Posterior cingulate gyrus (tissue), 11 donors: Measurements from ENCODE around the gene LIX1L.
A peak's percentile ranks its signal among the peaks of the same experiment; 100 is the strongest.

Experiments used
- DNase-seq, 10 donors: peaks; one replicate each; pipeline versions ENCODE4 v3.0.0 to v3.0.0-alpha.2; 2020 to 2021; ENCODE audit warnings: mixed read lengths in 3 of 10
- intact Hi-C: fragments of 100-400 bp; cut with DNase I; formaldehyde crosslinking; loops from one replicate; pipeline ENCODE4 v1.15.1; 2023

The LIX1L gene

GRCh38 chr1:145957443-145958319 lies at the start of gene LIX1L:
LIX1L (minus strand) TSS chr1:145958017; CDS start chr1:145957927, 90 bp downstream.
- intact Hi-C loops = loop anchor here (2.0 to 5.0 kb wide), 4 partner anchors 31 to 80 kb away; partner anchors contain the start of genes PEX11B and RBM8A
- DNase-seq = peak; percentile 95 to 99 (median 97)

- intact Hi-C loops = no loop called here
- DNase-seq = no peak
Measured at GRCh38 chr1:146001709-146002108, 43.9 kb upstream of the LIX1L start.

GRCh38 chr1:145999321-146000024 lies 41.7 kb upstream of the LIX1L start:
- no peak for DNase-seq
- intact Hi-C loops = no loop called here

- intact Hi-C loops = no loop called here
- DNase-seq = no peak
Measured at GRCh38 chr1:145997718-145998023, 39.9 kb upstream of the LIX1L start.

- intact Hi-C loops = no loop called here
- peak in 1 of 10 donors; percentile 25 for DNase-seq
Measured at GRCh38 chr1:145997016-145997717, 39.4 kb upstream of the LIX1L start.

- DNase-seq = peak; percentile 98 to 100 (median 100)
- intact Hi-C loops = loop anchor here (1.0 kb wide), 1 partner anchor 17 kb away; no protein-coding TSS in a partner anchor
Measured at GRCh38 chr1:145996433-145997015, 38.7 kb upstream of the LIX1L start, which contains the start of gene TXNIP. TXNIP (minus strand) TSS chr1:145996579; CDS start chr1:145996266, 313 bp downstream.

GRCh38 chr1:145995964-145996432 lies 38.2 kb upstream of the LIX1L start:
- no peak for DNase-seq
- intact Hi-C loops = loop anchor here (1.0 kb wide), 1 partner anchor 17 kb away; no protein-coding TSS in a partner anchor

GRCh38 chr1:145995148-145995881 lies 37.5 kb upstream of the LIX1L start:
- intact Hi-C loops = no loop called here
- no peak for DNase-seq

GRCh38 chr1:145994391-145995120 lies 36.7 kb upstream of the LIX1L start:
- intact Hi-C loops = no loop called here

GRCh38 chr1:145993618-145994390 lies 36.0 kb upstream of the LIX1L start:
- DNase-seq = no peak
- intact Hi-C loops = no loop called here

More at GRCh38 chr1:145994391-145995120, 36.7 kb upstream of the LIX1L start:
- no peak for DNase-seq

GRCh38 chr1:145992958-145993617 lies 35.3 kb upstream of the LIX1L start:
- intact Hi-C loops = no loop called here
- no peak for DNase-seq

GRCh38 chr1:145992502-145992936 lies 34.7 kb upstream of the LIX1L start:
- no peak for DNase-seq
- intact Hi-C loops = no loop called here

GRCh38 chr1:145991735-145992412 lies 34.1 kb upstream of the LIX1L start:
- no peak for DNase-seq
- intact Hi-C loops = no loop called here

GRCh38 chr1:145990249-145990855 lies 32.5 kb upstream of the LIX1L start:
- no peak for DNase-seq
- intact Hi-C loops = no loop called here

GRCh38 chr1:145988773-145989172 lies 31.0 kb upstream of the LIX1L start:
- intact Hi-C loops = no loop called here
- DNase-seq = no peak

GRCh38 chr1:145987926-145988325 lies 30.1 kb upstream of the LIX1L start:
- intact Hi-C loops = no loop called here
- no peak for DNase-seq

- DNase-seq = no peak
- intact Hi-C loops = no loop called here
Measured at GRCh38 chr1:145986551-145986950, 28.7 kb upstream of the LIX1L start.
